ENCODE data around the gene ZNF335.

Gene ZNF335

DNA sequence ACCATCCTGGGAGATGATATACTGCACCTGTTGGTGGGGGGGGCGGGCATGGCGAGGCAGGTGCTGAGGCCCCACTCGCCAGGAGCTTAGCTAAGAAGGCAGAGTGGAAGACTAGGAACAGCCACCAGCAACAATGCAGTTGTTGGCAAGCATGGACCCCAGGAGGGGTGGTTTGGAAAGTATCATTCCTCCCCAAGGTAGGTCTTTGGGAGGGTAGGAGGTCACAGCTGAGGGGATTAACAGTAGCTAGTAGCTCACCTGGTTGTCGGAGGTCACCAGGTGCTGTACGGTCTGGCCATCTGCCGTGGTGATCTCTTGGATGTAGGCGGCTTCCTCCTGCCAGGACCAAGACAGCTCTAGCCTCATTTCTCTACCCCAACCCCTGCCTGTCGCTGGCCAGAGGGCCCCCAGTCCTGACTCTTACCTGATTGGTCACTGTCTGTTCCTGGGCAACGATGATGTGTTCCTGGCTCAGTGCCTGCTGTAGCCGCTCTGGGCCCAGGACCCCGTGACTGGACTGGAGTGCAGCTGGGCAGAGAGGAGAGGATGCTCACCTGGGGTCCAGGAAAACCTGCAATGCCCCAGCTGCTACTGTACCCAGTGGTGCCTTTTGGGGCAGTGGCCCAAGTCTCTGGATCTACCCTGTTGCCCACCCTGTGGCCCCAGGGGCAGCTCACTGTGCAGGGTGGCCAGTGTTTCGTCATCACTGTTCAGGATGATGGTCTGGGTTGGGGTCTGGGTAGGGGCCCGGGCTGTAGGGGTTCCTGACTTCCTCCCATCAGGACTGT is 22.3 kb downstream of the ZNF335 start:
- no peak for DNase-seq

DNA sequence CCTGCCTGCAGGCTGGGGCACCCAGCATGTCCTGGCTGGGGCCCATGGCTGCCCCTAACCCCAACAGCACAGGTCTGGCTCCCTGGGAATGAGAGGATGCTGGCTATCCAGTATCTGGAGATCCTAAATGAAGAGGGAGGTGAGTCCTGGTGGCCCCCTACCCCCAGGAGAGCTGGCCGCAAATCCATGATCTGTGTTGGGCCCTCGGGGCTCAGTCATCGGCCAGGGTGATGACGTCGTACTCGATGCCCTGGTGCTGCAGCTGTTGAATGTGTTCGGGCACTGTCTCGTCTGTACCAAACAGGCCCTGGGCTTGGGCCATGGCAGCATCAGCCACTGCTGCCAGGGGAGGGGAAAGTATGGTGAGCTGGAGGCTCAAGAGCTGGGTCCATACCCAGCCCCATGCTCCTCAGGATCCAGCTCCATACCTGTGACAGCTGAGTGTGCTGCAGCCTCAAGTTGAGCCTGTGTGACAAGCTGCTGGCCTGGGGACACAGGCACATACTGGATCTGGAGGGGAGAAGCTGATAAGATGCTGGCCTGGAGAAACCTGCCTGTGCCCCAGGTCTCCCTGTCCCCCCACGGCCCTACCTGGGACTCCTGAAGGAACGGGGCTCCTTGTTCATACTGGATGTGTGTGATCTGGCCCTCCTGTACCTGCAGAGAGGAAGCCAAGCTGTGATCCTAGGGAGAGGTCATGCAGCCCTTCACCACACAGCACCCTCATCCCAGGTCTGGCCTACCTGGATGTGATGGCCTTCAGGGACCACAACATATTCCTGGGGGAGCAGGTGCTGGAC is 23.1 kb downstream of the ZNF335 start:
- no peak for DNase-seq

DNA sequence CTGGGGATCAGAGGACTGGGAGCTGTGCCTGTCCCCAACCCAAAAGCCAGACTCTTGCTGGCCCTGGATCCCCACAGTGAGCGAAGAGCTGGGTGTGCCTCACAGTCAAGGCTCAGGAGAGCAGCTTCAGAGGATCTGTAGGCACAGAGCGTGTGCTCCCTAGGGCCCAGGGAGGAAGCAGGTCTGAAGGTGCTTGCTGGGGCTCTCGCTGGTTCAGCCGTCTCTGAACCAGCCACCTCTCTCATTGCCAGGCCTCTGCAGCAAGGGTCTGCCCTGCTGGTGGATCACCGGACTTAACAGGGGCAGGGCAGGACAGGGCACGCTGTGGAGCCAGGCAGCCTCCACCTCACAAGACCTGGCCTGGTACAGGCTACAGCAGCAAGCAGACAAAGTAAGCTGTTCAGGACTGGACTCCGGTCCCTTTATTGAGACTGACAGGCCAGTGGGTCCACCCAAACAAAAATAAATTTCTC is 23.7 kb downstream of the ZNF335 start:
- no peak for DNase-seq

DNA sequence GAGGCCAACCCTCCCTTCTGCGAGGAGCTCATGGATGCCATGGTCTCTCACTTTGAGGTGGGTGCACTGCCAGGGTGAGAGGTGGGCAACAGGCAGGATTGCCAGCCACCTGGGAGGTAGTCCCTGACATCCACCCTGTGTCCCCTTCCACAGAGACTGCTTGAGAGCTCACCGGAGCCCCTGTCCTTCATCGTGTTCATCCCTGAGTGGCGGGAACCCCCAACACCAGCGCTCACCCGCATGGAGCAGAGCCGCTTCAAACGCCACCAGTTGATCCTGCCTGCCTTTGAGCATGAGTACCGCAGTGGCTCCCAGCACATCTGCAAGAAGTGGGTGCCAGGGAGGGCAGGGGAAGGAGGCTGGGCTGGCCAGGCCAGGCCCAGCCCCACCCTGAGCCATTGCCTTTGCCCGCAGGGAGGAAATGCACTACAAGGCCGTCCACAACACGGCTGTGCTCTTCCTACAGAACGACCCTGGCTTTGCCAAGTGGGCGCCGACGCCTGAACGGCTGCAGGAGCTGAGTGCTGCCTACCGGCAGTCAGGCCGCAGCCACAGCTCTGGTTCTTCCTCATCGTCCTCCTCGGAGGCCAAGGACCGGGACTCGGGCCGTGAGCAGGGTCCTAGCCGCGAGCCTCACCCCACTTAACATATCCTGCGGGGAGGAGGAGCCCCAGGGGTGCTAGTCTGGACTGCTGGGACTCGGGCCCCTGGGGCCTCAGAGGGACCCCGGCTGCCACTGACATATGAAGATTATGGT is 24.7 kb downstream of the ZNF335 start:
- DNase-seq = no peak

DNA sequence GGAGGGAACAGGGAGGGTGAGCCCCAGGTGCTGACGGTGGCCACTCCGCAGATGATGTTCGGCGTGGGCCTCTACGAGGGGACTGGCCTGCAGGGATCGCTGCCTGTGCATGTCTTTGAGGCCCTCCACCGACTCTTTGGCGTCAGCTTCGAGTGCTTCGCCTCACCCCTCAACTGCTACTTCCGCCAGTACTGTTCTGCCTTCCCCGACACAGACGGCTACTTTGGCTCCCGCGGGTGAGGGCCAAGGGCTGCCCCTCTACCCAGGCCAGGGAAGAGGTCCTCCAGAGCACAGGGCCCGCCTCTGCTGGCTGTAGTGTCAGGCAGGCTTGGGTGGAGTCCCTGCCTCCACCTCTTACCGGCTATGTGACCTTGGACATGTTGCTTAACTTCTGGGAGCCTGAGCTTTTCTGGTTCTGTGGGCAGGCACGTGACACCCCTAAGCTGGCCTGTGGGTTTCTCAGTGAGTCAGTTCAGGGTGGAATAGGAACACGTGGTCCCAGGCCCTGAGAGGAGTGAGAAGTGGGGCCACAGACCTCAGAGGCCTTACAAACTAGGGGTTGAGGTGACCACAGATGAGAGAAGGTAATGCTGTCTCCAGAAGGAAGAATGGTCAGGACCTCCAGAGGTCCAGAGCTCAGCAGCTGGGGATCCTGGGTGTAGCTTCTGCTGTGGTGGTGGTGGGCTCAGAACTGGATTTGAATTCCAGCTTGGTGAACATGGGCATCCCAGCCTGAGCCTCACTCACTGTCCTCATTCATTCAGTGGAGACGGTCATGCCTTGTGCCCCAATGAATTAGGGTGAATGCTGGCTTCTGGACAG is 25.6 kb downstream of the ZNF335 start:
- no peak for DNase-seq

DNA sequence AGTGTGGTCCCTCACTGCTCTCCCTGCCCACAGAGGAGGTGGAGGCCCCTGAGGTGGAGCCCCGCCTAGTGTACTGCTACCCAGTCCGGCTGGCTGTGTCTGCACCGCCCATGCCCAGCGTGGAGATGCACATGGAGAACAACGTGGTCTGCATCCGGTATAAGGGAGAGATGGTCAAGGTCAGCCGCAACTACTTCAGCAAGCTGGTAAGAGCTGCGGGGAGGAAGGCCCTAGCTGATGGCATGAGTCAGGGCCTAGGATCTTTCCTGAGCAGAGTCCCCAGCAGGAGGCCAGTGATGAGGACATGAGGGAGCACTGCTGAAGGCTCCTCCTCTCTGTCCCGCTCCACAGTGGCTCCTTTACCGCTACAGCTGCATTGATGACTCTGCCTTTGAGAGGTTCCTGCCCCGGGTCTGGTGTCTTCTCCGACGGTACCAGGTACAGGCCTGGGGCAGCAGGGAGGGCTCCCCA is 26.3 kb downstream of the ZNF335 start:
- DNase-seq = peak; percentile 58

DNA sequence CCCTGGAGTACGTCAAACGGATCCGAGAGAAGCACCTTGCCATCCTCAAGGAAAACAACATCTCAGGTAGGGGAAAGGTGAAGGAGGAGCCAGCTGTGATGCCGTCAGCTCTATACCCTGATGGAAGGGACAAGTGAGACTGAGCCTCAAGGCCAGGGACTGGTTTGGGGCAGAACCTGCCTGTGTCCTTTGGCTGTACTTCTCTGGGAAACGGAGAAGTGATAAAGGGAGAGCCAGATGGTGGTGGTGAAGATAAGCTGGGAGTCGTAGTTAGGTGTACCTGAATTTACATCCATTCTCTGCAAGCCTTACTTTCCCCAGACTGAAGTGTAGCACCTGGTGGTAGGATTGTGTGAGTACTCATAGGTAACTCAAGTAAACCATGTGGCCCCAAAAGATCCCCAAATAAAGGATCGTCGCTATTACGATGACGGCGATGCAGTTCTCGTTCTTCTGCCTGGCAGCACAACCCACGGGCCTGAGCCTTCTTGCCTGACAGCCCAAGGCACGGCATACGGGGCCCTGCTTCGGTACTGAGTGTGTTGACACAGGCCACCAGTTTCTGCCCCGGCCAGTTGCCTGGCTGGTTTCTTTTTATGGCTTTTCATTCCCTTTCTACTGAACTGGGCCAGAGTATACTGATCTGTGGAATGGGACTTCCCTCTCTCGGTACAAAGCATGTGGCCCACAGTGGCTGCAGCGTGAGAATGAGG is 26.9 kb downstream of the ZNF335 start:
- DNase-seq = no peak

DNA sequence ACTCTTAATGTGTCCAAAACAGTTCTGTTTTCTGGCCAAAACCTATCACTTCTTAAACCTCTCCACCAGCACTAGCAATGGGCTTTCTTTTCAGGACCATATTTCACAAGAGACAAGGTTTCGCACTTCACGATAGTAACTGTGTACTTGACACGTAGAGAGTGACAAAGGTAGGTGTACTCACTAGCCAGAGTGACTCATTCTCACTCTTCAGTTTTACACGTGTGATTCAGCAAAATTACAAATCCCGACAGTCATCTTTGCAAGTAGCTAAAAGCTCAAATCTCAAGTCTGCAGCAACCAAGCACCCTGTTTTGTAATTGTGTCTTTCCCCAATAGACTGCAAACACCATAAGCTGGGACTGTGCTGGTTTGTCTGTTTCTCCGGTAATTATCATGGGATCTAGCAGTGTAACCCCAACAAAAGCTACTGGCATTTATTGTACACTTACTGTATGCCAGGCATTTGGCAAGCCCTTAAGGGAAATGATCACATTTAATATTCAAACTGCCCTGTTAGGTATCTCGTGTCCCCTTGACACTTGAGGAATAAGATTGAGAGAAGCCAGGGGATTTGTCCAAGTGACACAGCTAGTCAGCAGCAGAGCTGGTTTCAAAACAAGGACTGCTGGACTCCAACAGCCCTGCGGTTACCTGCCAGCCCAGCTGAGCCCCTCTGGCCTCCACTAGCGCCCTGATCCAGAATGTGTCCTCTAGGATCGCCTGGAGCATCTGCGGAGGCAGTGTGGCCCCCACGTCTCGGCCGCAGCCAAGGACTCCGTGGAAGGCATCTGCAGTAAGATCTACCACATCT is 27.6 kb downstream of the ZNF335 start:
- DNase-seq = no peak

DNA sequence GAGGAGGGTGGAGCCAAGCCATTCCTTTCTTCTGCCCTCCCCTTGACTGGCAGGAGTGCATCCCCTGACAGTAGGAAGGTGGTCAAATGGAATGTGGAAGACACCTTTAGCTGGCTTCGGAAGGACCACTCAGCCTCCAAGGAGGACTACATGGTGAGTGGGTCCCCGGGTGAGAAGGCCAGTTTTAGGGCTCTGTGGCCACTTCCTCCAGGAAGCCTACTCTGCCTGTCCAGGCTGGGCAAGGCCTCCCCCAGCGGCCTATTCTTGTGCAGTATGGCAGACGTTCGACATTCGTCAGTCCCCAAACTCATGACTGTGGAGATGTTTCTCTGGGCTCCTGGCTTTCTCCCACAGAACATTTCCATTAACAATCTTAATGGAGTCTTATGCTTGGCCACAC is 28.4 kb downstream of the ZNF335 start:
- DNase-seq = no peak

DNA sequence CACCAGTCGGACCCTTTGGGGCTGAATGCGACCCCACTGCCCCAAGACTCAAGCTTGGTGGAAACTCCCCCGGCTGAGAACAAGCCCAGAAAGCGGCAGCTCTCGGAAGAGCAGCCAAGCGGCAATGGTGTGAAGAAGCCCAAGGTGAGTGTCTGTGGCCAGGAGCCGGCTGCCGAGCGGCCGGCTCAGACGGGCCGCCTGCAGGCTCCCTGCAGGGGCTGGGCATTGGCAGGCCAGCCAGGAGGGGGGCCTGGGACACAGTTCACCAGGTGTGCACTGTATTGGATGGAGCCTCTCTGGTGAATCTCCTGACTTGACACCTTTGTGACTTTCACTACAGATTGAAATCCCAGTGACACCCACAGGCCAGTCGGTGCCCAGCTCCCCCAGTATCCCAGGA is 31.5 kb downstream of the ZNF335 start:
- no peak for DNase-seq

DNA sequence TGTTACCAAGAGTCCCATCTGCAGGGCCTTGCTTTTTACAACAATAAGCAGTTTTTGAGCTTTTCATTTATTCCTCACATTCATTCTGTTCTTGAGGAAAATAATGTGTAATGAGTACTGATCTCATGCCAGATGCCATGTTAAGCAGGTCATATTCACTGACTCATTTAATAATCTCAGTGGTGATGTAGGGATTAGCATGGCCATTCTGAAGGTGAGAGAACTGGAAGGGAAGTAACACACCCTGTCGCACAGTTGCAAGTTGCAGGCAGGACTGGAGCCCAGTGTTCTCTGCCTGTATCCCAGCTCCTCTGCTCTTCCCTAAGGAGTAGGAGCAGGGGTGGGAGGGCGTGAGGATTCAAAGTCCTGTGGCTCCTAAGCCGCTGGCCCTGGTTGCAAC is 31.9 kb downstream of the ZNF335 start:
- DNase-seq = no peak

DNA sequence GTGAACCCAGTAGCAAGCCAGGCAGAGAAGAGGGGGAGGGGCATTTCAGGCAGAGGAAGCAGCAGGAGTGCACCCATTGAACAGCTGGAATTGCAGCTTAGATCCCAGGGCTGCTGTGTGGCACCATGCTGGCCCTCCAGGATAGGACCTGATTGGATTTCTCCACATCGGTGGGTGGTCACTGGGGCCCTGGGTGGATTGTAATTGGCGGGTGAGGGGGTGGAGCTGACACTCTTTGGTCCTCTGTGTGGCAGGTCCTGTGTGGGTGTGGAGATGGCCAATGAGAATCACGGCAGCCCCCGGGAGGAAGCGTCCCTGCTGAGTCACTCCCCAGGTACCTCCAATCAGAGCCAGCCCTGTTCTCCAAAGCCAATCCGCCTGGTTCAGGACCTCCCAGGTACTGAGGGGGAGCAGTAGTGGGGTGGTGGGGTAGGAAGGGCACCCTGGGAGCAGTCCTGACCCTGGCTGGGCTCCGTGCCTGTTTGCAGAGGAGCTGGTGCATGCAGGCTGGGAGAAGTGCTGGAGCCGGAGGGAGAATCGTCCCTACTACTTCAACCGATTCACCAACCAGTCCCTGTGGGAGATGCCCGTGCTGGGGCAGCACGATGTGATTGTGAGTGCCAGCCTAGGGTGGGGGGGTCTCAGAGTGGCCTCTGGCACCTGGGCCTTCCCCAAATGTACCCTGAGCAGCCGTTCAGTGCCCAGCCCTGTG is 33.1 kb downstream of the ZNF335 start:
- DNase-seq = no peak

DNA sequence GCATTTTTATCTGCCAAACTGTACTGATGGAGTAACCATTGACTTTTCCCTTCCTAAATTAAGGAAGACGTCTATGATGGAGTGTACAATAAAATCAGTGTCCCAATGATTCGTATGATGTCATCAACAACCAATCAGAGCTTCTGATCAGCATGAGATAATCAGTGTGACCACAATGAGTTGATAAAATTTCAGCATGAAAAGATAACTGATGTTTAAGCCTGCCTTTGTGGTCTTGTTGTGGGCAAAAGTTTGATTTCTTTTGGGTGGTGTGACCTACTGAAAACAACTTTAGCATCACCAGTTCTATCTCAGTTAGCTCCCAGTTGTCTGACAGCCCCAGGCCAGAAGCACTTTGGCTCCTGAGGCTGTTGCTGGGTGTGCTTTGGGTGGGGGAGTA is 34.2 kb downstream of the ZNF335 start:
- DNase-seq = no peak

DNA sequence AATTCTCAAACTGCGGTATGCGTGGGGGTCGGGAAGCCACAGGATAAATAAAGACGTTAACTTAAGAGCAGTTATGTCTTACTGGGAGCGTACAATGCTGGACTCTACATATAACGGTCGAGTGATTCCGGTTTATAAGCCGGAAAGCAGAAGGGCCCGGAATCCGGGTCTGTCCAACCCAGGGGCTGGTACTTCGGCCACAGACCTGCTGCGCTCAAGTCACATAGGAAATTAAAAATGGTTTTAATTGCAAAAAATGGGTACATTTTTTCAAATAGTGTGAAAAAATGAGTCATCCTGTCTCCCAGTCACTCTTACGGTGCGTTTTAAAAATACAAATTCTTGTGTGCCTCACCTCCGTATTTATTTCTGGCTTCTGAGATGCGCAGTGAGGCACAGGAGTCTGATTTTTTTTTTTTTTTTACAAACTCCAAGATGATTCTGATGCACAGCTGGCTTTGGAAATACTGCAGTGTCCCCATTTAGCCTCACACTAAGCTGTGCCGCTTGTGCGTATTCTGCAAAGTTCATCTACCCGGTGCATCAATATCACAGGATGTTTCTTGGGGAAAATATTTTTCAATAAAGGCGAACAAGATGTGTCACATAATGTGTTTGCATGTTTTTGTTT is 36.5 kb downstream of the ZNF335 start:
- no peak for DNase-seq

DNA sequence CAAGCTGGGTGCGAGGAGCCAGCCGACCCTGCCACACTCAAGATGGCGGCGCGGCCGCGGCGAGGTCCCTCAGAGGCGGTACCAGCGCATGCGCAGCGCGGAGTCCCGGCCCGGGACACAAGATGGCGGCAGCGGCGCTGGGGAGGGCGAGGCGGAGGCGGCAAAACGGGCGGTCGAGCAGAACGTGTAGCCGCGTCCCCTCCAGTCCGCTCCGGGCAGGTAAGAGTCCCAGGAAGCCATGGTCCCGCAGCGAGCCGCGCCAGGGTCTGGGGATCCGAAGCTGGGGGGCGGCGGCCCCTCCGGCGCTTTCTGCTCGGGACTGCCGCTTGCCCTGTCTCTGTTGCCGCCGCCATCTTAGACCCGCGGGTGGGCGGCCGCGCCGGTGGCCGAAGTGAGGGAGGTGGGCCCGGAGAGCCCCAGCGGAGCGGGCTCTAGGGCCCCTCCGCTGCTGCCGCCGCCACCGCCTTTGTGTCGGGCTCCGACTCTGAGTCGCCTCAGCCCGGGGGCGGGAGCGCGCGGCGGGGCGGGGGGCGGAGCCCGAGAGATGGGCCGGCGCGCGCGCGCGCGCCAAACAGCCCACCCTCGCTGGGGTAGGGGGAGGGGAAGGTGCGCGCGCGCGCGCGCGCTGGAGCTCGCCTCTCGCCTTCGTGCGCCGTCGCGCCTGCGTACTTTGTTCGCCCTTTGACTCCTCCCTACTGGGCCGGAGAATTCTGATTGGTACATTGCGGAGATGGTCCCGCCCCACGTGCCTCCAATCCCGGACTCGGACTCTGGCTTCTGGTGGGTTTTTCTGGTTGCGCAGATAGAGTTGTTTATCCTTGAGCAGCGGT is 37.2 kb downstream of the ZNF335 start, which contains the start of gene PCIF1:
TSS of gene PCIF1 (plus strand) at position 98 of the 830 bp plus-strand sequence. CDS start 4,317 bp downstream, outside the sequence.
- peak; percentile 98 for DNase-seq

DNA sequence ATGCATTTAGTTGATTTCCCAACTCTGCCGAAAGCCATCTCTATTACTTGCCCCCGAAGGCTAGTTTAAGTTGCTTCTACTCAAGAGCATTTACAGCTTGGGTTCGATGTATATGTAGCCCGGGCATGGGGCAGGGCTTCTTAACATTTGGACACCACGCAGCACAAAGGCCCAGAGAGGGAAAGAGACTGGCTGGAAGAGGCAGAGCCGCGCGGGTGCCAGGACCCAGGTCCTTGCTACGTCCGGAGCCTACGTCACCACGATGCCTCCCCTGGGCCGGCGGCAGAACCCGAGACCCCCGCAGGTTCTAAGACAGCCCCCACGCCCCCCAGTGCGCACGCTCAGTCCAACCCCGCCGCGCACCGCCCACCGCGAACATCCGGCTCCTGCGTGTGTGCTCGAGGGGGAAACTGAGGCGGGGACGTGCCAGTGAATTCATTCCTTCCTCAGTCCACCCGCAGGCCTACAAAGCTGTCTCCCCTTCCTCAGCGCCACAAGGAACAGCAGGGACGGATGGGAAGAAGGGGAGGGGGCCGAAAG is 37.9 kb downstream of the ZNF335 start:
- DNase-seq = peak; percentile 38

DNA sequence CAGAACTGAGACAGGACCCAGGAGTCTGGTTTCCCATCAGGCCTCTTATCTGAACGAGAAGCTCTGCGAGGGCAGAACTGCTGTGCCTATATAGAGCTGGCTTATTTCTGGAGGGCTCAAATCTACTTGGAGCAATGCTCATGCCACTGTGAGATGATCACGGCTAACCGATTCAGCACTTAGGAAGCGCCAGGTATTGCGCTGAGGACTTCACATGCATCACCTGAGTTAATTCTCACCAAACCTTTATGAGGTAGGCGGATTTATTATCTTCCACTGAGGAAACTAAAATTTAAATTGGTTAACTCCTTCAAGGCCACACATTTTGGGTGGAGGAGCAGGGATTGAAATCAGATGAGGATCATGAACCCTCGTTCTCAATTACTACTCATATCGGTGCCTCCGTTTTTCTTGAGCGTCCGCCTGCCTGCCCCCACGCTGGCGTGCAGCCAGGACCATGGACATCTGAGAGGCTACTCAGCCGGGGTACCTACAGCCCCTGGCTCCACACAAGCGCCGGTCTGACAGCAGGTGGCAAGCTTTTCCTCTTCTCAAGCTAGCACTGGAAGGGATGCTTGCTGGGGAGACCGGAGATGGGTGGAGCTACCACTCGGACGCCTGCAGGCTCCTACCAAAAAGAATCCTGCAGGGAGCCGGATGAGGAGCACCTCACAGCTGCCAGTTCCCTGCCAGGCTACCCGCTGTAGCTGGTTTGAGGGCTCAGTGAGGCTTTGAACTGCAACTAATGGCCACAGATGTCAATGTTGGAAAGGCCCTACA is 38.5 kb downstream of the ZNF335 start:
- peak; percentile 74 for DNase-seq
